K562 (cell line): ENCODE measurements around the gene GTF3C4. TPM values are rescaled to one million over a fixed set of nuclear protein-coding genes. Genes with fewer than 3 reads are reported as not detected.

Source experiments
- ATAC-seq: fragments of 200-7000 bp; cut with Tn5 transposase; 3 replicates; pipeline ENCODE4 v1.9.1; 2020; ENCODE audit warnings: moderate library complexity
- BruUV-seq: library from RNA; stranded (reverse); fragments of 400-500 nt; replicated peaks from 2 replicates; lab custom pipeline; 2021; lab: Mats Ljungman, UMichigan
- CTCF ChIA-PET: fragments of 300-600 bp; formaldehyde crosslinking; extraction: SDS; loops from one replicate; lab custom pipeline; 2021; ENCODE audit warnings: low intra/inter-chr PET ratio; lab: Yijun Ruan, JAX
- POLR2A ChIA-PET: fragments of 300-600, 350-650 bp; sonication (Branson Sonifier 250); formaldehyde crosslinking; extraction: SDS; loops from one replicate; lab custom pipeline; 2021; ENCODE audit warnings: antibody characterized with exemption, inconsistent platforms; lab: Yijun Ruan, JAX
- DNase-seq, 4 experiments: peaks; one replicate each; pipeline versions ENCODE4 v3.0.0 to v3.0.0-alpha.2; 2011 to 2018; ENCODE audit warnings: low spot score in 3 of 4, mixed read lengths in 3 of 4; ENCODE audit errors: extremely low read depth in 1 of 4
- FAIRE-seq: peaks from 2 replicates; lab custom pipeline; 2011; peaks lifted over from hg19 to GRCh38; lab: Jason Lieb, UNC
- H2AFZ ChIP-seq: 2 replicates; pipeline ENCODE4 v1.6.0; 2011; ENCODE audit warnings: low read depth, low read length, control low read depth, inconsistent platforms
- H3K27ac ChIP-seq: fragments of 200-600 bp; 3 replicates; pipeline ENCODE4 v1.8.0; 2011; ENCODE audit warnings: low read depth, mild to moderate bottlenecking, control low read depth, inconsistent platforms, low read length, moderate library complexity, mixed read lengths; ENCODE audit errors: extremely low read depth
- H3K27me3 ChIP-seq, 2 experiments: fragments of 300-600 bp in 1 of 2; 2 replicates in 1 of 2; 3 replicates in 1 of 2; pipeline versions ENCODE4 v1.6.0 to v1.8.0; 2011; ENCODE audit warnings: inconsistent platforms in 2 of 2, low read length in 2 of 2, mild to moderate bottlenecking in 1 of 2, mixed read lengths in 1 of 2, moderate library complexity in 1 of 2; ENCODE audit not compliant: control insufficient read depth in 2 of 2, insufficient read depth in 2 of 2
- H3K36me3 ChIP-seq: fragments of 300-600 bp; 3 replicates; pipeline ENCODE4 v1.8.0; 2011; ENCODE audit warnings: mild to moderate bottlenecking, low read length, inconsistent platforms; ENCODE audit not compliant: control insufficient read depth, insufficient read depth
- H3K4me1 ChIP-seq, 2 experiments: fragments of 200-600 bp in 1 of 2; replicated peaks in 1 of 2; 2 replicates in 1 of 2; 3 replicates in 1 of 2; pipeline versions ENCODE4 v1.5.1 to v1.8.0; 2011; ENCODE audit warnings: inconsistent platforms in 2 of 2, low read length in 2 of 2, mild to moderate bottlenecking in 1 of 2, mixed read lengths in 1 of 2, moderate library complexity in 1 of 2; ENCODE audit not compliant: control insufficient read depth in 2 of 2, insufficient read depth in 2 of 2
- H3K4me2 ChIP-seq: 2 replicates; pipeline ENCODE4 v1.6.1; 2011; ENCODE audit warnings: low read length, control low read depth, inconsistent platforms, mixed read lengths; ENCODE audit not compliant: insufficient read depth
- H3K4me3 ChIP-seq: fragments of 200-600 bp; sonication (generic), shearing (Covaris generic); 2 replicates; pipeline ENCODE4 v1.5.1; 2016; ENCODE audit warnings: control low read depth, inconsistent platforms
- H3K79me2 ChIP-seq: fragments of 200-600 bp; 3 replicates; pipeline ENCODE4 v1.8.0; 2011; ENCODE audit warnings: low read length, inconsistent platforms; ENCODE audit not compliant: control insufficient read depth, insufficient read depth
- H3K9ac ChIP-seq, 2 experiments: 2 replicates each; pipeline versions ENCODE4 v1.6.0 to v1.6.1; 2011; ENCODE audit warnings: low read depth in 2 of 2, low read length in 2 of 2, control low read depth in 1 of 2, inconsistent platforms in 1 of 2, mild to moderate bottlenecking in 1 of 2, mixed read lengths in 1 of 2; ENCODE audit not compliant: insufficient read depth in 1 of 2
- H3K9me1 ChIP-seq: one replicate; pipeline ENCODE4 v1.6.0; 2011; ENCODE audit warnings: inconsistent platforms, mild to moderate bottlenecking, low read length, moderate library complexity; ENCODE audit not compliant: control insufficient read depth, insufficient read depth
- H3K9me3 ChIP-seq: replicated peaks from 2 replicates; pipeline ENCODE4 v1.5.1; 2011; ENCODE audit warnings: low read depth, low read length, inconsistent platforms; ENCODE audit not compliant: control insufficient read depth, insufficient read depth
- H4K20me1 ChIP-seq: replicated peaks from 2 replicates; pipeline ENCODE4 v1.6.1; 2011; ENCODE audit warnings: low read length, inconsistent platforms, mixed read lengths; ENCODE audit not compliant: control insufficient read depth, insufficient read depth
- MCM5 ChIP-seq: fragments of 450-650 bp; IDR thresholded peaks from 2 replicates; pipeline ENCODE4 v1.6.1; 2016; ENCODE audit warnings: low read depth
- NR2C2 ChIP-seq, 2 experiments: fragments of 200-800 bp in 1 of 2; sonication (Bioruptor generic) in 1 of 2; sonication (generic) in 1 of 2; formaldehyde crosslinking in 1 of 2; IDR thresholded peaks; 2 replicates each; pipeline versions ENCODE4 v1.6.1 to v1.8.0; 2016 to 2022; ENCODE audit warnings: mild to moderate bottlenecking in 1 of 2, missing compliant biosample characterization in 1 of 2, missing genetic modification characterization in 1 of 2, missing genetic modification reagents in 1 of 2
- WGBS: fragments of 100-300 bp; shearing (Covaris generic); methylation state at CpG from one replicate; pipeline ENCODE4 v1.1.6; 2016; ENCODE audit warnings: low coverage, mixed read lengths; ENCODE audit not compliant: insufficient coverage; ENCODE audit errors: missing lambda C conversion rate; 5-methylcytosine and 5-hydroxymethylcytosine counted together
- in situ Hi-C: fragments of 300-500 bp; cut with MboI; formaldehyde crosslinking; loops from 4 replicates; pipeline ENCODE4 v1.15.0; 2018; ENCODE audit warnings: inconsistent platforms, mixed read lengths
- intact Hi-C: fragments of 100-400 bp; cut with micrococcal nuclease; formaldehyde crosslinking; loops from 2 replicates; pipeline ENCODE4 v1.14.2; 2022
- polyA plus RNA-seq, 8 experiments: library from polyadenylated mRNA; depleted of rRNA in 4 of 8; stranded (reverse) in 5 of 8; unstranded in 3 of 8; fragments of >200 nt; fragmentation: Nextera tagmentation in 2 of 8; fragmentation: Illumina TruSeq in 1 of 8; extraction: Ambion mirVana in 2 of 8; extraction: Trizol in 1 of 8; gene quantifications; 2 replicates each; pipeline versions ENCODE4 v1.2.1 to v1.2.3, GENCODE V29; 2011 to 2014; ENCODE audit warnings: inconsistent platforms in 1 of 8, missing spikeins in 1 of 8
- total RNA-seq, 7 experiments: library from RNA; depleted of rRNA in 6 of 7; stranded (reverse); fragments of >200 nt in 6 of 7; fragmentation: Illumina TruSeq in 2 of 7; extraction: Trizol in 2 of 7; gene quantifications; 2 replicates each; pipeline versions ENCODE4 v1.2.1 to v1.2.3, GENCODE V29; 2011 to 2021; ENCODE audit warnings: low replicate concordance in 1 of 7
- TF ChIP-seq, protein P1 (sequence below): fragments of 450-650 bp; formaldehyde crosslinking; IDR thresholded peaks from 2 replicates; pipeline ENCODE4 v1.4.0; 2022; ENCODE audit warnings: missing genetic modification characterization

GTF3C4 gene
- total and polyA plus RNA-seq, 9 of the 15 experiments (the other 6 are each of a cell fraction or from before 2014, with no cell fraction given): 3.9 to 20.0 (median 12.2) TPM

DNA sequence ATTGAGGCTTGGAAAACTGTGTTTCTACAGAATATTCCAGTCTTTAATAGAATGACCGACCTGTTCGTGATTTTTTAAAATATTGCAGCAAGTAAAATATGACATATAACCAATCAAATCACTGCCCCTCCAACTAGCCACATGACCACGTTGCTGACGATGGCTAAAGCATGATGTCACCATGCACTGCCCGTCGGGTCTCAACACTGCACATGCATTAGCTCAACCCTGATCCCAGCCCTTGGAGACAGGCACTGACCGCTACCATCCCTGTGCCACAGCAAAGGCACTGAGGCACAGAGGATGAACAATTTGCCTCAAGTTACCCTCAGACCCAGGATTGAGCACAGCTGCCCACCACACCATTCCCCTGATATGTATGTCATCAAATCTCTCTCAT, 14.0 kb upstream of the GTF3C4 start:
- no peak overlapping the region for H3K9ac ChIP-seq
- ChIA-PET CTCF (no interaction called here), POLR2A (interaction anchor here (0.7 to 1.0 kb wide), 2 partner anchors 11 to 122 kb away, joined by 3 to 6 read pairs; no protein-coding TSS in a partner anchor)
- H3K79me2 ChIP-seq: no peaks in the 10 kb centered on the region
- TF ChIP-seq MCM5 (no peak), NR2C2 (CRISPR knock-in tag; IDR thresholded peaks at IDR 0.05) (no peak), NR2C2 (tag; IDR thresholded peaks at IDR 0.05) (no peak)
- TF ChIP-seq, protein P1, sequence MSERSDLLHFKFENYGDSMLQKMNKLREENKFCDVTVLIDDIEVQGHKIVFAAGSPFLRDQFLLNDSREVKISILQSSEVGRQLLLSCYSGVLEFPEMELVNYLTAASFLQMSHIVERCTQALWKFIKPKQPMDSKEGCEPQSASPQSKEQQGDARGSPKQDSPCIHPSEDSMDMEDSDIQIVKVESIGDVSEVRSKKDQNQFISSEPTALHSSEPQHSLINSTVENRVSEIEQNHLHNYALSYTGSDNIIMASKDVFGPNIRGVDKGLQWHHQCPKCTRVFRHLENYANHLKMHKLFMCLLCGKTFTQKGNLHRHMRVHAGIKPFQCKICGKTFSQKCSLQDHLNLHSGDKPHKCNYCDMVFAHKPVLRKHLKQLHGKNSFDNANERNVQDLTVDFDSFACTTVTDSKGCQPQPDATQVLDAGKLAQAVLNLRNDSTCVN (CRISPR knock-in tag): no peak
- peaks cover 84% of the 10 kb centered on the region for H3K36me3 ChIP-seq
- ATAC-seq: no peak
- WGBS: 90% methylated on average over 7 of the region's 7 CpGs
- H3K4me2 ChIP-seq: no peak overlapping the region
- intact Hi-C loops (no loop called here), in situ Hi-C loops (no loop called here)
- DNase-seq: no peak
- H2AFZ ChIP-seq: no peak overlapping the region
- no TSS peak for BruUV-seq
- no peaks in the 10 kb centered on the region for H3K4me1 ChIP-seq
- no peaks in the 10 kb centered on the region for H3K9me1 ChIP-seq
- no peak overlapping the region for H3K4me3 ChIP-seq
- no peak overlapping the region for H3K27ac ChIP-seq
- no peak for FAIRE-seq
- H3K27me3 ChIP-seq: no peaks in the 10 kb centered on the region
- no peaks in the 10 kb centered on the region for H3K9me3 ChIP-seq
- 0 out of 2 replicates have a peak, but pooled peaks cover 3% of the 10 kb centered on the region for H4K20me1 ChIP-seq
